Measurements from ENCODE around the gene CALCB.

CALCB gene

DNA sequence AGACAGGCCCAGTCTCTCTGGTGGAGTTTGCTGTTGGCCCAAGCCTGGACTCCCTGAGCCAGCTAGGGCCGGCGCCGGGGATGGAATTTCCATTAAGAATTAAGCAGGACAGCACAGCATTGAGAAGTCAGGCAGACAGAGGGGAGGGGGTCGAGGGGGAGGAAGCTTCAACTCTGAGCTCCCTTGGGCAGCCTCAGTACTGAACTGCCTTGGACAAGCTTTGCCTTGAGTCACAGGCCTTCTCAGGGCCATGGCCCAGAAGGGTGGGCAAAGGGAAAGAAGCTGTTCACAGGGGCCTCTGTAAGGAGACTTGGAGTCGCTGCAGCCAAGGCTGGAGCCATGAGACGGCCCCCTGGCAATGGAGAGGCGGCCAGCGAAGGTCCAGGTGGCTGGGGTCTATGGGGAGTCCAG lies 38.7 kb downstream of the CALCB start:
- no peaks in the 10 kb centered on the region for H3K79me2 ChIP-seq (ENCODE audit: low read length)
- H3K4me2 ChIP-seq (ENCODE audit: low read length), result no peak overlapping the region
- H3K27ac ChIP-seq (ENCODE audit: low read length), result no peak overlapping the region
- peaks cover 25% of the 10 kb centered on the region for H3K4me1 ChIP-seq (ENCODE audit: low read length)
- H2AFZ ChIP-seq (ENCODE audit: low read depth, low read length), result no peak overlapping the region
- no peaks in the 10 kb centered on the region for H4K20me1 ChIP-seq (ENCODE audit: insufficient read depth, low read length)
- no peaks in the 10 kb centered on the region for H3K9me3 ChIP-seq (ENCODE audit: insufficient read depth, low read length)
- no peak for TF ChIP-seq EZH2phosphoT487 (IDR thresholded peaks at IDR 0.05; ENCODE audit: low read depth)
- TF ChIP-seq, protein P1, sequence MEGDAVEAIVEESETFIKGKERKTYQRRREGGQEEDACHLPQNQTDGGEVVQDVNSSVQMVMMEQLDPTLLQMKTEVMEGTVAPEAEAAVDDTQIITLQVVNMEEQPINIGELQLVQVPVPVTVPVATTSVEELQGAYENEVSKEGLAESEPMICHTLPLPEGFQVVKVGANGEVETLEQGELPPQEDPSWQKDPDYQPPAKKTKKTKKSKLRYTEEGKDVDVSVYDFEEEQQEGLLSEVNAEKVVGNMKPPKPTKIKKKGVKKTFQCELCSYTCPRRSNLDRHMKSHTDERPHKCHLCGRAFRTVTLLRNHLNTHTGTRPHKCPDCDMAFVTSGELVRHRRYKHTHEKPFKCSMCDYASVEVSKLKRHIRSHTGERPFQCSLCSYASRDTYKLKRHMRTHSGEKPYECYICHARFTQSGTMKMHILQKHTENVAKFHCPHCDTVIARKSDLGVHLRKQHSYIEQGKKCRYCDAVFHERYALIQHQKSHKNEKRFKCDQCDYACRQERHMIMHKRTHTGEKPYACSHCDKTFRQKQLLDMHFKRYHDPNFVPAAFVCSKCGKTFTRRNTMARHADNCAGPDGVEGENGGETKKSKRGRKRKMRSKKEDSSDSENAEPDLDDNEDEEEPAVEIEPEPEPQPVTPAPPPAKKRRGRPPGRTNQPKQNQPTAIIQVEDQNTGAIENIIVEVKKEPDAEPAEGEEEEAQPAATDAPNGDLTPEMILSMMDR (IDR thresholded peaks at IDR 0.05; ENCODE audit: low read depth, low read length), result no peak
- peaks cover 5% of the 10 kb centered on the region; the same call in 1 of the 2 replicates for H3K27me3 ChIP-seq (ENCODE audit: low read depth, low read length)
- no peak overlapping the region for H3K9ac ChIP-seq (ENCODE audit: low read length)
- no peaks in the 10 kb centered on the region for H3K36me3 ChIP-seq (replicated peaks; ENCODE audit: low read depth, low read length)
- H3K4me3 ChIP-seq (ENCODE audit: low read length), result no peak overlapping the region

- Histone ChIP-seq H3K9ac (ENCODE audit: low read length) (no peak overlapping the region), H3K4me3 (ENCODE audit: low read length) (peak overlapping the region; percentile 11; the same call in 1 of the 2 replicates), H3K27ac (ENCODE audit: low read length) (no peak overlapping the region), H2AFZ (ENCODE audit: low read depth, low read length) (no peak overlapping the region), H3K27me3 (ENCODE audit: low read depth, low read length) (peaks cover 5% of the 10 kb centered on the region; the same call in 1 of the 2 replicates), H3K4me2 (ENCODE audit: low read length) (peak overlapping the region; percentile 39), H3K9me3 (ENCODE audit: insufficient read depth, low read length) (no peaks in the 10 kb centered on the region), H3K4me1 (ENCODE audit: low read length) (peaks cover 16% of the 10 kb centered on the region), H4K20me1 (ENCODE audit: insufficient read depth, low read length) (no peaks in the 10 kb centered on the region), H3K79me2 (ENCODE audit: low read length) (no peaks in the 10 kb centered on the region), H3K36me3 (replicated peaks; ENCODE audit: low read depth, low read length) (no peaks in the 10 kb centered on the region)
- no peak for TF ChIP-seq EZH2phosphoT487 (IDR thresholded peaks at IDR 0.05; ENCODE audit: low read depth)
- TF ChIP-seq, protein P1 (IDR thresholded peaks at IDR 0.05; ENCODE audit: low read depth, low read length), result no peak
These were observed 40.0 kb downstream of the CALCB start for GRCh38 chr11:15113381-15113780.

DNA sequence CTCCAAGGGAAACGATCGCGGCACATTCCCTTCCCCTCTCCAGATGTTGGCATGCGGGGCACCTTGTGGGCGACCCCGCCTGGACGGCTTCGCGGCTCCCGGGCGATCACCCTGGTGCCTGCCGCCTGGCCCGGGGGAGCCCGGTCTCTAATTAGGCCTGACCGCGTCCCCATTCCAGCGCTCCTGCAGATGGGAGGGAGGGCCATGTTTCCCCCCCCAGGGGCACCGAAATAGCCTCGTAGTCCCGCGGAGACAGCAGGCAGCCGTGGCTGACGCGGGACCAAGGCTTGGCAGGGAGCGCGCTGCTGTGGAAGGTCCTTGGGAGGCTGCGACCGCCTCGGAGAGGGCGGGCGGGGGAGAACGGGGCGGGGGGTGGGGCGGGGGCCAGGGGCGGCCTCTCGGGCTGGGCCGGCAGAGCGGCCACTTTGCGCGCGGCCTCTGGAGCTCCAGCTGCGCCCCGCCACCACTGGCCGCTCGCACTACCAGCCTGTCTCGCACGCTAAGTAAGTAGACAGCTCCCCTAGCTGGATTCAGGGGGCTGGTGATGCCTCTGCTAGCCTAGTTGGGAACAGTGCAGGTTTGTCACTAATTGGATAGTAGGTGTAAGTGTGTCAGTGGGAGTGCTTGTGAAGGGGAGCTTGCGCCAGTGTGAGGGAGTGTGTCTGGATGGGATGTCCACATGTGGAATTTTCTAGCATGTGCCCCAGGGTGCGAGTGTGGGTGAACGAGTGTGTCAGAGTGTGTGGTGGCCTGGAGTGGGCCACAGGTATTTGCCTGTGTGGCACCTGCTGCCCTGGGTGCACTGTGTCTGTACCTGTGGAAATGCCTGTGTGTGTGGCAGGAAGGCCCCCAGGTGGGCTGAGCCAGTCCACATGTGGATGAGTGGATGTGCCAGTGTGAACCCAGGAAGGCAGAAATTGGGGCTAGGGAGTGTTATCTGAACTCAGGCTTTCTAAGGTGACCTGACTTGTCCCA lies 41.4 kb downstream of the CALCB start, which contains the start of gene INSC:
INSC (plus strand) TSS at position 423 of the 975 bp plus-strand sequence. CDS start 34,252 bp downstream, outside the sequence.
- Histone ChIP-seq H3K4me2 (ENCODE audit: low read length) (peak within 1 kb of the TSS; percentile 39), H3K79me2 (ENCODE audit: low read length) (no peaks in the 10 kb centered on the region), H3K4me1 (ENCODE audit: low read length) (peaks cover 13% of the 10 kb centered on the region), H3K27me3 (ENCODE audit: low read depth, low read length) (peaks cover 5% of the 10 kb centered on the region; the same call in 1 of the 2 replicates), H4K20me1 (ENCODE audit: insufficient read depth, low read length) (no peaks in the 10 kb centered on the region), H3K9ac (ENCODE audit: low read length) (no peak within 1 kb of the TSS), H3K9me3 (ENCODE audit: insufficient read depth, low read length) (no peaks in the 10 kb centered on the region), H3K4me3 (ENCODE audit: low read length) (peak within 1 kb of the TSS; percentile 11; the same call in 1 of the 2 replicates), H3K36me3 (replicated peaks; ENCODE audit: low read depth, low read length) (no peaks in the 10 kb centered on the region), H3K27ac (ENCODE audit: low read length) (no peak within 1 kb of the TSS), H2AFZ (ENCODE audit: low read depth, low read length) (no peak within 1 kb of the TSS)
- TF ChIP-seq, protein P1 (IDR thresholded peaks at IDR 0.05; ENCODE audit: low read depth, low read length), result no peak
- no peak for TF ChIP-seq EZH2phosphoT487 (IDR thresholded peaks at IDR 0.05; ENCODE audit: low read depth)

DNA sequence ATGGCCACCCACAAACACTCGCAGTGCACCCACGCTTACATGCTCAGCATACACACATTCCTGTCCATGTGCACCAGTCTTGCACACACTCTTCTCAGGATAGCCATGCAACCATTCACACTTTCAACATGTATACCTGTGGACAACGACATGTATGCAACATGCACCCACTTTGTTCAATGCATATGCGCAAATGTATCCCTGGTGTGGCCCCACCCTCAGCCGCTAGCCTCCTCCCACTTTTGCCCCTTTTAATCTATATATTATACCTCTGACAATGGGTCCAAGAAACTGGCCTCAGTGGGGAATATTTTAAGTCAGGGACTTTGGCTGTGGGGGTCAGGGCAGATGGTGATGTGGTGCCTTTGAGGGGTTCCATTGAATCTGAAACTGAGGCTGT lies 42.3 kb downstream of the CALCB start:
- Histone ChIP-seq H3K9me3 (ENCODE audit: insufficient read depth, low read length) (no peaks in the 10 kb centered on the region), H3K9ac (ENCODE audit: low read length) (no peak overlapping the region), H2AFZ (ENCODE audit: low read depth, low read length) (no peak overlapping the region), H3K36me3 (replicated peaks; ENCODE audit: low read depth, low read length) (no peaks in the 10 kb centered on the region), H3K4me2 (ENCODE audit: low read length) (no peak overlapping the region), H3K79me2 (ENCODE audit: low read length) (no peaks in the 10 kb centered on the region), H3K4me3 (ENCODE audit: low read length) (no peak overlapping the region), H4K20me1 (ENCODE audit: insufficient read depth, low read length) (no peaks in the 10 kb centered on the region), H3K27ac (ENCODE audit: low read length) (no peak overlapping the region), H3K27me3 (ENCODE audit: low read depth, low read length) (peaks cover 5% of the 10 kb centered on the region; the same call in 1 of the 2 replicates), H3K4me1 (ENCODE audit: low read length) (peaks cover 13% of the 10 kb centered on the region)
- TF ChIP-seq, protein P1 (IDR thresholded peaks at IDR 0.05; ENCODE audit: low read depth, low read length), result no peak
- TF ChIP-seq EZH2phosphoT487 (IDR thresholded peaks at IDR 0.05; ENCODE audit: low read depth), result no peak

All from OCI-LY3 (cell line).